HG03469 (cell line): ENCODE measurements around the gene PITPNC1.
"Not testable (repeated sequence)": the region's sequence is repeated elsewhere in the genome, so short reads cannot be mapped to it uniquely, and the experiment has no call there.

ENCODE experiments used
- ATAC-seq: cut with Tn5 transposase; IDR thresholded peaks from one replicate; pipeline ENCODE4 v1.9.1; 2021; ENCODE audit warnings: mild to moderate bottlenecking, moderate library complexity, moderate number of reproducible peaks; ENCODE audit not compliant: unreplicated experiment

PITPNC1 gene

GRCh38 chr17:67637901-67638641 is 261.0 kb downstream of the PITPNC1 start:
- no peak for ATAC-seq

- ATAC-seq: no peak
Observed at GRCh38 chr17:67638871-67639270, 261.8 kb downstream of the PITPNC1 start.

- no peak for ATAC-seq
Observed at GRCh38 chr17:67639555-67639954, 262.5 kb downstream of the PITPNC1 start.

GRCh38 chr17:67639979-67640378 is 262.9 kb downstream of the PITPNC1 start:
- no peak for ATAC-seq

- ATAC-seq: no peak
Observed at GRCh38 chr17:67642488-67642887, 265.4 kb downstream of the PITPNC1 start.

- no peak for ATAC-seq
Observed at GRCh38 chr17:67644061-67644460, 267.0 kb downstream of the PITPNC1 start.

GRCh38 chr17:67645195-67645594 is 268.1 kb downstream of the PITPNC1 start:
- not testable (repeated sequence) for ATAC-seq

GRCh38 chr17:67646472-67646871 is 269.4 kb downstream of the PITPNC1 start:
- no peak for ATAC-seq

GRCh38 chr17:67647482-67647881 is 270.4 kb downstream of the PITPNC1 start:
- no peak for ATAC-seq

GRCh38 chr17:67648032-67648905 is 271.2 kb downstream of the PITPNC1 start:
- no peak for ATAC-seq

- ATAC-seq: not testable (repeated sequence)
Observed at GRCh38 chr17:67648906-67649295, 271.8 kb downstream of the PITPNC1 start.

GRCh38 chr17:67649891-67650290 is 272.8 kb downstream of the PITPNC1 start:
- no peak for ATAC-seq

GRCh38 chr17:67651218-67651579 is 274.1 kb downstream of the PITPNC1 start:
- ATAC-seq: not testable (repeated sequence)

GRCh38 chr17:67652433-67652832 is 275.4 kb downstream of the PITPNC1 start:
- ATAC-seq: no peak

- ATAC-seq: no peak
Observed at GRCh38 chr17:67655478-67656148, 278.5 kb downstream of the PITPNC1 start.

GRCh38 chr17:67656494-67657203 is 279.6 kb downstream of the PITPNC1 start:
- ATAC-seq: no peak

GRCh38 chr17:67657596-67657995 is 280.5 kb downstream of the PITPNC1 start:
- ATAC-seq: no peak

GRCh38 chr17:67658265-67658664 is 281.2 kb downstream of the PITPNC1 start:
- no peak for ATAC-seq

GRCh38 chr17:67659028-67659427 is 281.9 kb downstream of the PITPNC1 start:
- ATAC-seq: no peak

GRCh38 chr17:67662712-67663111 is 285.6 kb downstream of the PITPNC1 start:
- no peak for ATAC-seq

GRCh38 chr17:67663457-67663856 is 286.4 kb downstream of the PITPNC1 start:
- no peak for ATAC-seq
